ENCODE measurements around the gene TFF2.

Gene TFF2, protein sequence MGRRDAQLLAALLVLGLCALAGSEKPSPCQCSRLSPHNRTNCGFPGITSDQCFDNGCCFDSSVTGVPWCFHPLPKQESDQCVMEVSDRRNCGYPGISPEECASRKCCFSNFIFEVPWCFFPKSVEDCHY

DNA sequence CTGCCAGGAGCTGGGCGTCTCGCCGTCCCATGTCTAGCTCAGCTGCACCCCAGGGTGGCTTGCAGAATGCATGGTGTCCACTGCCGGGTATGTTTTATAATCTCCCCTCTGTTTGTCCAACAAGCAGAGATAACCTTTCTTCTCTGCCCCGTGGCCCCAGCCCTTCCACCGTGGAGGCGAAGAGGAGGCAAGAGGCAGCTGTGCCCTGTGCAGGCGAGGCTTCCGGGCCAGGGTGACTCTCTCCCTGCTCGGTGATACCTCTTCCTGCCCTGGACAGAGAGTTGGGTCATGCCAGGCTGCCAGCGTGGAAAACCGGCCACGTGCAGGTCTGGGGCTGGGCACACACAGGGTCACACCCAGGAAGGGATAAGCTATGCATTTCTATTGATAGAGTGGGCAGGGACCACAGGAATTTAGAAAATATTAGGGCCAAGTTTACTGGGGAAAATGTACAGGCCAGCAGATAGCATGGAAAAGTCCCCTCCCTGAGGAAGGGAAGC, at the start of gene TFF2:
Gene TFF2 (minus strand): TSS at position 68 of the 500 bp plus-strand sequence. CDS start 37 bp downstream, at position 31.
- DNase-seq (ENCODE audit: low spot score), result no peak

DNA sequence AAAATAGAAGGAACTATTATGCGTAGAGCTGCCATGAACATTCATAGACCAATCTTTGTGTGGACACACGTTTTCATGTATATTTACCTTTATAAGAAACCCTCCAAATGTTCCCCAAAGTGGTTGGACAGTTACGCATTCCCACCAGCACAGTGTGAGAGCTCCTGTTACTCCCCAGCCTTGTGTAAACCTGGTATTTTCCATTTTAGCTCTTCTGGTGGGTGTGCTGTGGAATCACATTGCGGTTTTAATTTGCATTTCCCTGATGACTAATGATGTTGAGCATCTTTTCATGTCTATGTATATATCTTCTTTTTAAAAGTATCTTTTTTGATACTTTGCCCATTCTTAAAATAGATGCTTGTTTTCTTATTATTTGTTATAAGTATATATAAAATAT, 49.7 kb upstream of the TFF2 start:
- DNase-seq (ENCODE audit: low spot score), result no peak

DNA sequence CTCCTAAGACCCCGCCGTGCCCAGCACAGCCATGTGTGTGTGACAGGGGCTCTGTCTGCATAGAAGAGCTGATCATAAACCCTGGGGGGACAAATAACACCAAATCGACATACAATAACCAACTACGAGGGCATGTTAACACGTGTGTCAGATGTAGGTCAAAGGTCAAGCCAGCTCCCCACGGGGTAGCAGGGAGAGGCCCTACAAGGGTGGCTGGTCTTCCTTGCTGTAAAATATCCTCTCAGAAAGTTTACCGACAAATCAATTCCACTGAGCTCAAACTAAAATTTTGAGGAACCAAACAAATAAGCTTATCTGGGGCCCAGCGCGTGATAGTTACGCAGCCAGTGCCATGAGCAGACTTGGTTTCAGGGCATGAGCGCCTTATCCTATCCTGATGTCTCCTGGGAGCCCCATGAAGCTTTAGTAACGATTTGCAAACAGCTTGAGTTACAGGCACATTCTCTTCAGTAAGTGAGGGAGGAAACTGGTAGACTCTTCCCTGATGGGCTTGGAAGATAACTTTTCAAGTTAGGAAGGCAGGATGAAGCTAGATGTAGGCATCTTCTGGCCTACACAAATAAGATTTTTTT, 47.7 kb upstream of the TFF2 start:
- no peak for DNase-seq (ENCODE audit: low spot score)

DNA sequence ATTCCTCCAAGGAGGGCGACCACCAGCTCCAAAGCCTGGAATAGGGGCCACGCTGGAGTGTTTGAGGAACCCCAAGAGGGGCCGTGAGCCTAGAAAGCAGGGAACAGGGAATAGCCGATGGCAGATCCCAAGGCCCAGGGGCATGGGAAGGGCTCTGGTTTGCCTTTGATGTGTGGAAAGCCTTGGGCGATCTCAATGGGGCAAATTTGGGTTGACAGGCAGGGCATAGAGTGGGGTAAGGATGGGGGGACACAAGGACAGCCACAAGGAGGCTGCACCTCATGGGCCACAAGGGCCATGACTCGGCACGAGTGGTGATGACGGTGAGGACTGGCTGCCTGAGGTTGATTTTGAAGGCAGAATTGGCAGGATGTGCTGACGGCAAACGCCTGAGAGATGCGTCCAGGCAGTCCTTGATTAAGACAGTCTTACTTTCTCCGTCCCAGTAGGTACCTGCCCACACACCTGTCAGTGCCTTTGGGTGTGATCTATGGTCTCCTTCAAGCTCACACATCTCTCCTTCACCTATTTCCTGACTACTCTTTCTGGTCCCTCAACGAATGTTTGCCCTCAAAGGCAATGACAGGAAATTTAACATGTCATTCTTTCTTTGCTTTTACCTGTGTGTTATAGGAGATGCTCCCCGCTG, 47.1 kb upstream of the TFF2 start:
- DNase-seq (ENCODE audit: low spot score), result no peak

DNA sequence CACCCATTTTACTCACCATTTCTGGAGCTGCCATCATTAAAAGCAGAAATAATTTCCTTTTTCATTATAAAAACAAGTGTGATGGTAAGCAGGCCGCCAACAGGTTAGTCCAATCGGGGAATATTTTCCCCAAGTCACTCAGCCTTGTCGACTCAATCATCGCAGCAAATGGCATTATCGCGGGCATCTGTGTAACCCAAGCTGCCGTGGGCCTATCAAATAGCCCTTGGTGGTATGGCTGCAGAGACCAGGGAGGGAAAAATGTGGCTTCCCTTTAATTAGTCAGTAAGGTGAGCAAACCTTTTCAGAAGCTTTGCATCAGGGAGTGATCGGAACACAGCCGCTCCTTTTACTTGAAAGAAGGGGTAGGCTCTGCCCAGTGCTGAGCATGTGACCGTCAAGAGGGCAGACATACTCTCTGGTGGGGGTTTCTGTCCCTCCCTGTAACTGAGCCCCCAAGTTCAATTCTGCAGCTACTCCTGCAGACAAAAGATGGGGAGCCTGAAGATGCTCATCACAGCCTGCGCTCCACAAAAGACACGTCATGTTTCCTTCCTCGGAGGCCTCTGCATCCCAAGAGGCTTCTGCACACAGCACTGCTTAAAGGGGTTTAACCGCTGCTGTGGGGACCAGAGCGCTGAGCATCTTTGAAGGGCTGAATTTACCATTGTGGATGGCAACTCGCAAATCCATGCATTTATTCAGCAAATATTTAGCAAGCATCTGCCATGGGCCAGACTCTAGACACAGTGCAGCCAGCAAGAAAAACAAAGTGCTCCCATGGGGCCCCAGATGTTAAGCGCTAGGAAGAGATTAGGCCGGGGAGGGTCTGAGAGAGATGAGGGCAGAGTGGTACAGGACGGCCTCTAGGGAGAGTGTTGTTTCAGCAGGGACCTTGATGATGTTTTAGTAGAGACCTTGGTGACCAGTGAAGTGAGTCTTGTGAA, 46.3 kb upstream of the TFF2 start:
- DNase-seq (ENCODE audit: low spot score), result no peak

DNA sequence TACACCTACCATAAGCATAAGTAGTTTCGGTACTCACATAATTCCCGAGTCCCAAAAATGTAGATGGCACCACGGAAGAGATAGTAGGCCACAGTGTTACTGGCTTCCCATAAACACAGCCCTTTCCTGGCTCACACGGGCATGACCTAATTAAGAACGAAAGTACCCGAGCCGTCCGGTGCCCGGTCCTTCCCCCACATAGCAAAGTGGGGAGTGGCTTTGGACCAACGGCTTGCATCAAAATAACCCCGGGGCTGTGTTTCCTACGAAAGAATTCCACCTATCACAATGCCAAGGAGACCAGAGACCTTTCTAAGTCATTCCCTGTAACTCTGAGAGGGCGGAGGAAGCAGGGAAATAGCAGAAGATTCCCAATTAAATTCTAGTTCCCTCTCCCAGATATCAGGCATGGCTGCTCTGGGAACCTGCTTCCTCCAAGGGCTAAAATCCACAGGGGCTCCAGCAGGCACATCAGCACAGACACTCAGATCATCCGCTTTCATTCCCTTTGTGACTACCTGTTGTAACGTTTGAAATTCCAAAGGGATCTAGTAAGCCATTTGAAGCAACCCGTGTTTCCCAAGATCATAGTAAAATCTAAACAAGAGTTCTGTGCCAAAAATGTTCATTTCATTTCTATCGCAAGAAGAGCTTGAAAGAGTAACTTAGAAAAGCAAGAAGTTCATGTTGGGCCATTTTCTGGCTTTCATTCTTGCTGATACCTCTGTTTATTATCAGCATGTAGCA, 45.3 kb upstream of the TFF2 start, which contains the start of gene TMPRSS3:
Gene TMPRSS3 (minus strand): TSS at position 148 of the 747 bp plus-strand sequence. CDS start 635 bp downstream, outside the sequence.
- no peak for DNase-seq (ENCODE audit: low spot score)

DNA sequence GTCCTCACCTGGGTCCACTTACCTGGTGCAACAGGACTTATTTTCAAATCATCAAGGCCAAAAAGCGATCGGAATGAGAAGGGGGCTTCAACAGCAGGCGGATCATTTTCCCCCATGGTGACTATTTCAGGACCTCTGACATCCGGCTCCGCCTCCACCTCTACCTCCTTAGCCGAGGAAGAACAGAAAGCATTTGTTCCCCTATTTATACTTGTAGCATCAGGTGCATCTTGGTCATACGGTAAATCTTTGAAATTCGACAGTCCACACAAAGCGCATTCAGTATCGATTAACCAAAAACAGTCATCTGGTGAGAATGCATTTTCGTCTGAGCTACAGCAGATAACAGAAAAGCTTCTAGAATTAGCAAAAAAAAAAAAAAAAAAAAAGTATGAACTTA, 44.5 kb upstream of the TFF2 start:
- DNase-seq (ENCODE audit: low spot score), result no peak

DNA sequence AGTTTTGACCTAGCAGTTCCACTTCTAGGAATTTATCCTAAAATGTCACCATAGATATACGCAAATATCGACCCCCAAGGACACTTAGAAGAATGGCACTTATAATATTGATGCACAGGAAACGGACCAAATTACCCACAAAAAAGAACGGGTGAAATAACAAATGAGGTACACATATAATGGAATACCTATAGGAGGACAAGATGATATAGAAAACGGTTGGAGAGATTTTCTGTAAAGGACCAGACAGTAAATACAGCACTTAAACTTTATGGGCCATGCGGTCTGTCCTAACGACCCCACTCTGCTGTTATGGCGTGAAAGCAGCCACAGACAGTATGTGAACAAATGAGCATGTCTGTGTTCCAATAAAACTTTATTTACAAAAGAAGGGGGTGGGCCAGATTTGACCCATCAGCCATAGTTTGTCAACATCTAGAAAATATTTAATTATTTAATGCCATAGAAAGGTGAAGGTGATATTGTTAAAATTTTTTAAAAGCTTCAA, 42.7 kb upstream of the TFF2 start:
- no peak for DNase-seq (ENCODE audit: low spot score)

DNA sequence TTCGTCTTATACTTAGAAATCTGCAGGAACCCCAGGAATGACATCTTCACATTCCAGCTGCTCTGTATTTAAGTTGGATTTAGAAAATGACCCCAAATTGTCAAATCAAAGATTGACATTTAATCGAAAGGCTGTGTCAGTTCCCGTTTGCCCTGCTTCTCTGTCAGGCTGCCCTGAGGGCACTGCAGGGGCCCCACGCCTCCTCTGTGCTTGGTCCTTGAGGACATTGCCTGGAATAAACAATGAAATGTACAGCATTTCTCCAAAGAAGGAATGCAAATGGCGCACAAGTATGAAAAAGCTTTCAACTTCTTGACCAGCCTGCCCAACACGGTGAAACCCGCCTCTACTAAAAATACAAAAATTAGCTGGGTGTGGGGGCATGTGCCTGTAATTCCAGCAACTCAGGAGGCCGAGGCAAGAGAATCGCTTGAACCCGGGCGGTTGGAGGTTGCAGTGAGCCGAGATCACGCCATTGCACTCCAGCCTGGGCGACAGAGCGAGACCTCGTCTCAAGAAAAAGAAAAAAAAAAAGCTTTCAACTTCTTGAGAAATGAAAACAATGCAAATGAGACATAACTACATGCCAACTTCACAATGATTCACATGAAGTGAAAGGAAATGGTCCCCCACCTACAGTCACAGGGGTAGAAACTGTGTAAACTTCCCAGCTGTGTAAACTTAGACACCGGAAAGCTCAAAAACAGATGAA, 42.1 kb upstream of the TFF2 start:
- no peak for DNase-seq (ENCODE audit: low spot score)

DNA sequence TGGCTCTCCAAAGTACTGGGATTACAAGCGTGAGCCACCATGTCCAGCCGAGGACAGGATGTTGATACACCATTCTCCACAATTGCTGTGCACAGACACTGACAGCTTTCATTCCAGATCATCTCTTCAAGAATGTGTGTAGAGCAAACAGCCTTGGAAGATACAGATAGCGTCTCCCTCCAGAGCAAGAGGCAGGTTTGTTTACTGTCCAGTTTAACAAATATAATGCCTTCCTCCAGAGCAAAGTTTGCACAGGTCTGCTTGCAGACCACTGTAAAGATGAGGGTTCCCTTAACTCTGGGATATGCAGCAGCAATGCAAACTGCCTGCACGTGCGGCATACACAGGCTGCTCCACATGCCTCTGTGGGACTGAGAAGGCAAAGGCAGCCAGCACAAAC, 40.5 kb upstream of the TFF2 start:
- no peak for DNase-seq (ENCODE audit: low spot score)

DNA sequence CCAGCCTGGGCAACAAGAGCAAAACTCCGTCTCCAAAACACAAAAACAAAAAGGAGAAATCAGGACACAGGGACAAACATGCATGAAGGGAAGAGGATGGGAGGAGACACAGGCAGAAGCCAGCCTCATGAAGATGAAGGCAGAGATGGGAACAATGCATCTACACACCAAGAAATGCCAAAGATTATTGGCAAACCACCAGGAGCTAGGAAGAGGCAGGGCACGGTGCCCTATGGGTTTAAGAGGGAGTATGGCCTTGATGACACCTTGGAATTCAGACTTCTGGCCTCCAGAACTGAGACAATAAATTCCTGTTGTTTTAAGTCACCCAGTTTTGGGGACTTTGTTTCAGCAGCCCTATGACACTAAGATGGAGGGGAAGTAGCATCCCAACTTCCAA, 39.9 kb upstream of the TFF2 start:
- DNase-seq (ENCODE audit: low spot score), result no peak

DNA sequence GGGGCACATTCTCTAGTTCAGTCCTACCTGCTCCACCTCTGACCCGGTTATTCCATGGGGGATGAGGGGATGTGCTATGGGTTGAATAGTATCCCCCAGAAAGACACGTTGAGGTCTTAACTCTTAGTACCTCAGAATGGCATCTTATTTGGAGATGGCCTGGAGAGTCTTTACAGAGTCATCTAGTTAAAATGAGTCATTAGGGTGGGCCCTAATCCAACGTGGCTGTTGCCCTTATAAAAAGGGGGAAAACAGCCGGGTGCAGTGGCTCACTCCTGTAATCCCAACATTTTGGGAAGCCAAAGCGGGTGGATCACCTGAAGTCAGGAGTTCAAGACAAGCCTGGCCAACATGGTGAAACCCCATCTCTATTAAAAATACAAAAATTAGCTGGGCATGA, 39.4 kb upstream of the TFF2 start:
- no peak for DNase-seq (ENCODE audit: low spot score)

DNA sequence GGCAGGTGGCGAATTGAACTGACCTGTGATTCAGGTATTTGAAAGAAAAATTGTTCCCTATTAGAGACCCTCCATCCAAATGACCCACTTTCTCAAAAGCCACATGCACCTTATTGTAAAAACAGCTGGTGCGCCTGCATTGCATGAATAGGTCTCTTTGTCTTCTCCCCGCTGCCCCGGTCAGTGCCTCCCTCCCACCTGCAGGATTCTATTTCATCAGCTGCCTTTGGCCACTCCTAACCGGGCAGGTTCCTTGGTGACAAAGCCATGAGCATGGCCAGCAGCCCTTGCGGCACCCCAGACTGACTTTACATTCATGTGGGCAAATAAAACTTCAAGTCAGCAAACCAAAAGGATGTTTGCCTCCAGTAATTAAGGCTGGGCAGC, 38.6 kb upstream of the TFF2 start:
- no peak for DNase-seq (ENCODE audit: low spot score)

DNA sequence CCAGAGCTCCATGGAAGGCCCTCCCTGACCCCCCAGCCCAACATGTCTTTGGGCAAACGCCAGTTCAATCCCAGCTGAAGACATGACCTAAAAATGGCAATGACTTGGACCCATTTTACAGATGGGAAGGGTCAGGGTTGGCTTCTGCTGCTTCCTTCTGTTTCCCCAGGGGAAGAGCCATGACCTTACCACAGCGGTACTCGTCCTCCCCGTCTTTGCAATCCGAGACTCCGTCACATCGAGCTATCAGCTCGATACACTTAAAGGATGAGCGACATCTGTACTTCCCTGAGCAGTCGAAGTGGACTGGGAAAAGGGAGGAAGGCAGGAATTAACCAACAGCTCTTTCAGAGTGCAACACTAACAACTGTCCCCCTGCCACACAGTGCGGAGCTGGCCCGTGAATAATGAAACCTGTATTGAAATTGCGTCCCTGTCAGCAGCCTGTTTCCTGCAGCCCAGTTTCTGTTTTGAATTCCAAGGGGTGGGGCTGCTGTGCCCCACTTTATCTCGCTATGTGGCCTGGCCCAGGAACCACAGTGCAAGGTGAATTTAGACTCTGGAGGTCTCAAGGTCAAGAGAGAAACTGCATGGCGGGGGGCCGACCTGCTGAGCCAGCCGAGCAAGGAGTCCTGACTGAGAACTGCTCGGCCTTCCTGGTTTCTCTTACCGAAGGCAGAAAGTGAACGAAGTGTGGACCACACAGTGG, 38.1 kb upstream of the TFF2 start:
- DNase-seq (ENCODE audit: low spot score), result no peak

DNA sequence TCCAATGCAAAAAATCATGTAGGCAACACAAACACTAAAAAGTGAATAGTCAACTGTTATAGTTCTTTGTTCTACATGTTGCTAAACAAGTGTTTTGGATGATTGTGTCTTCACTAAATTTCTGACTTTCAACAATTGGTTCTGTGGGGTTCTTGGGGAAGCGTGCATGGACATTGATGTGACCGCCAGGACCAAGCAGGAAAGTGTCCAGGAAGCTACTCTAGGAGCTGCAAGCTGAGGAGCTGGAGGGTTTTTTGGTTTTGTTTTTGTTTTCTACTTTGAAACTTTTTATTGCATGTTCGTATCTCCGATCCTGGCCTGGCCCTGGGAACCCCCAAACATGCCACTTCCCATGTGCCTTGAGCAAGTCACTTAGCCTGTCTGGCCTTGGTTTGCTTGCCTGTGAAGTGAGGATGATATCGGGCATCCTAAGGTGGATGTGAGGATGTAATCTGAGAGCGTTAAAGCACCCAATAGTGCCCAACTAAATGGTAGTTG, 37.1 kb upstream of the TFF2 start:
- no peak for DNase-seq (ENCODE audit: low spot score)

DNA sequence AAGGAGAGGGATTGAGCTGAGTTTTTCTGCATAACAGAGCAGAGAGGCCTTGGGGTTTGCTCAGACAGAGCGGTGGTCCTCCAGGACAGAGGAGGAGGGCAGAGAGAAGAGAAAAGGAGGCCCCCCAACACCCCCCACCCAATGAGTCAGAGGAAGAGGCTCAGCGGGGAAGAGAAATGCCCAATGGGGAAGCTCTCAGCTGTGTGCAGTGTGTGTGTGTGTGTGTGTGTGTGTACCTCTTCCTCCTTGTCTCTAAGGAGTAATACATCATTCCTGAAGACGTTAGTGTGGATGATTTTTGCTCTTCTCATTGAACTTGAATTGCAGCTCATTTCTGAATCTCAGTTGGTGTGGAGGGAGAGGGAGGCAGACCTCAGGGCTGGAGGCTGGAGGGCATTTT, 36.4 kb upstream of the TFF2 start:
- no peak for DNase-seq (ENCODE audit: low spot score)

DNA sequence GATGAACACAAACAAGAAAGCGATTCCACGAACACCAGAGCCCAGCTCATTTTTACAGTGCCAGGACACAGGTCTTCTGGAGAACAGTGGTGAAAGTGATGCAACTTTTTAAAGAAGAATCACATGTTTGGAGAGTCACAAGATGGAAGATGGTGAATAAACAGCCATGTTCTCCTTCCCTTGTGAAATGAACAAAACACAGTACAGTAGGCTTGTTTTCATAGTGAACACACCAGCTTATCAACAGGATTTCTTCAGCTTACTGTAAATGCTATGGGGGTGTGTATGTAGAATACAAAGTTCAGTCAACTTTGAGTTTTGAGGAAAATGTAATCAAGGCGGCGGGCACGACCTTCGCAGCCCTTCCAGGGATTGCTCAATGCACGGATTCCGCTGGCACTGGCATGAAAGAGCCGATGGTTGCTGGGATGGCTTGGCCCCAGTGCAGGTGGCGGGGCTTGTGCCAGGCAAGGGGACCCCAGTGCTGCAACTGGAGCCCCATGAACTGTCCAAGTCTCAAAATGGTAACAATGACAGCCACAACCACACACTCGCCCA, 35.3 kb upstream of the TFF2 start:
- DNase-seq (ENCODE audit: low spot score), result no peak

DNA sequence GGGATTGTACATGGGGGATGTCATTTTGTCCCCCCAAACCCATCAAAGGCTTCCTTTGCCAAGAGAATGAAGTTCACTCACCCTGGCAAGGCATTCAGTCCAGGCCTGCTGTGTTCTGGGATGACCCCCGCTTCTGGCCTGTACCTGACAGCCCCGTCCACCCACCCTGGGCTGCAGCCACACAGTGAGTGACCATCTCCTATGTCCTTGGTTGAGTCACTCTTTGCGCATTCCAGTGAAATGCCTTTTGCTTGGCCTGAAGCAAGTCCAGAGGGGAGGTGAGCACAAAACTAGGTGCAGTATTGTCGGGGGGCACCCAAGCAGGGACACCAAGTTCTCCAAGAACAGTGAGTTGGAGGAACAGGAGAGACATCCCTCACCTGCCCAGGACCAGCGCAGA, 34.8 kb upstream of the TFF2 start:
- no peak for DNase-seq (ENCODE audit: low spot score)

DNA sequence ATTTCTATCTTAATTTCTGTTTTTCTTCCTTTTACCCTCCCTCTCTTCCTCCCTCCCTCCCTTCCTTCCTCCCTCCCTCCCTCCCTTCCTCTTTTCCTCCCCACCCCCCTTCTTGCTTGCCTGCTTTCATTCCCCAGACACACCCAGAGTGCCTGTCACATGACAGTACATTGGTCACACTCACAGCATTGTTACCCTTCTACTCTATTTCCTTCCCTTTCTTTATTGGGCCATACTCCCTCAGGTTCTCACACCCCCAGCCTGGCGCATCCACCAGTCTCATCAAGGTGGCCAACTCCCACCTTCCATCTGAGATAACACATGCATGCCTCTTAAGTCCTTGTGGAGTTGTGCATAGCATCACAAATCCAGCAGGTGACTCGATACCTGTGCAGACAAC, 34.2 kb upstream of the TFF2 start:
- DNase-seq (ENCODE audit: low spot score), result no peak

Measured in globus pallidus (tissue), 1 donor.